ENCODE measurements around the gene CRB3. TPM values are rescaled to one million over a fixed set of nuclear protein-coding genes. Genes with fewer than 3 reads are reported as not detected.

Gene CRB3
- total RNA-seq (2021) = not detected in 2 replicates
- Bru-seq, nascent RNA = not detected
- BruChase-seq, experiment 1, labeled RNA remaining after a 2-hour chase = not detected
- BruChase-seq, experiment 2, labeled RNA remaining after a 6-hour chase = not detected
- long read RNA-seq, partial matches to known transcripts = 0 of 1 reads
- long read RNA-seq, other reads (novel, unspliced or antisense) = 1 of 1 reads

- Histone ChIP-seq H3K9me3 (ENCODE audit: low read depth, low read length, poor library complexity, severe bottlenecking) (no peaks in the 10 kb centered on the region), H3K4me3 (ENCODE audit: low read depth, low read length, poor library complexity, severe bottlenecking) (no peak within 1 kb of the TSS), H3K27ac (ENCODE audit: low read depth, low read length, poor library complexity, severe bottlenecking) (no peak within 1 kb of the TSS), H3K27me3 (replicated peaks; ENCODE audit: insufficient read depth, low read depth, low read length, poor library complexity) (peaks cover 15% of the 10 kb centered on the region), H3K36me3 (ENCODE audit: insufficient read depth, low read length, poor library complexity, severe bottlenecking) (no peaks in the 10 kb centered on the region), H3K4me1 (ENCODE audit: insufficient read depth, low read length, poor library complexity, severe bottlenecking) (peaks cover 3% of the 10 kb centered on the region)
- intact Hi-C loops (cut with micrococcal nuclease; ENCODE audit: unreplicated experiment) = no loop called here
- POLR2A ChIA-PET (ENCODE audit: low non-redundant PET) = no interaction called here
- TF ChIP-seq CTCF (conservative IDR thresholded peaks at IDR 0.05; ENCODE audit: low read depth, low read length) = no peak
- no peak for TF ChIP-seq EZH2 (IDR thresholded peaks at IDR 0.05; ENCODE audit: borderline replicate concordance, low read depth, low read length, poor library complexity, severe bottlenecking)
- no peak for DNase-seq (ENCODE audit: low spot score)
- BruUV-seq (replicated peaks) = no TSS peak
- CTCF ChIA-PET = no interaction called here
These were observed at the start of gene CRB3 for GRCh38 chr19:6464070-6464873. TSS of gene CRB3 (plus strand) at chr19:6464271. CDS start at chr19:6464702, 431 bp downstream.

DNA sequence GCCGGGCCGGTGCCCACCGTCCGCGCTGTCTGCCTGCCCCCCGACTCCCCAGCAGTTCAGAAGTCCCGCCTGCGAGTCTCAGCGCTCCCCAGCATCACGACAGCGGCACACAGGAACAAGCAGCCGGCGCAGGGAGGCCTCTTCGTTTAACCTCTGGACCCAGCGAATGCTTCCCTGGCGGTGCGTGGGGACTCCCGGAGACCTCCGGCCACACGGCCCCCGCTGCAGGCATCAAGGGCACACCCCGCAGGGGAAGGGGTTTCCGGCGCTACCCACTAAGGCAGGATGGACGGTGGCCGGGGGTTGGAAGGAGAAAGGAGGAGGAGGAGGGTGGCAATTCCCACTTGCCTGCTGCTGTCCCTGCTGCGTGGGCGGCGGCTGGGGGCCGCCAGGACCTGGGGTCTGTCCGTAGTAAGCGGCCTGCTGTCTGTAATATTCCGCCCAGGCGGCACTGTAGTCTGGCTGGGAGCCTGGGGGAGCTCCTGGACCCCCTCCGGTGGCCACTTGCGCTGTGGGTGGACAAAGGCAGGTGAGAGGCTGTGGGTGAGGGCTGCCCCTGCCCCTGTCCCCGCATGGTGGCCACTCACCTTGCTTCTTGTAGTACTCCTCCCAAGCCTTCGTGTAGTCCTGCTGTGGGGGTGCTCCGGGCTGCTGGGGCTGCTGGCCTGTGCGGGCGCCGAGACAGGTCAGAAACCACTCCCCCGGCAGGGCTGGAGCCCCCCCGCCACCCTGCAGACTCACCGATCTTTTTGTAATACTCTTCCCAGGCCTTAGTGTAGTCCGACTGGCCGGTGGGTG, 49.1 kb upstream of the CRB3 start:
- CTCF ChIA-PET = no interaction called here
- BruUV-seq (replicated peaks) = no TSS peak
- Histone ChIP-seq H3K27ac (ENCODE audit: low read depth, low read length, poor library complexity, severe bottlenecking) (no peak overlapping the region), H3K4me3 (ENCODE audit: low read depth, low read length, poor library complexity, severe bottlenecking) (no peak overlapping the region), H3K4me1 (ENCODE audit: insufficient read depth, low read length, poor library complexity, severe bottlenecking) (no peaks in the 10 kb centered on the region), H3K36me3 (ENCODE audit: insufficient read depth, low read length, poor library complexity, severe bottlenecking) (peaks cover 70% of the 10 kb centered on the region), H3K27me3 (replicated peaks; ENCODE audit: insufficient read depth, low read depth, low read length, poor library complexity) (no peaks in the 10 kb centered on the region), H3K9me3 (ENCODE audit: low read depth, low read length, poor library complexity, severe bottlenecking) (no peaks in the 10 kb centered on the region)
- no peak for DNase-seq (ENCODE audit: low spot score)
- no peak for TF ChIP-seq CTCF (conservative IDR thresholded peaks at IDR 0.05; ENCODE audit: low read depth, low read length)
- TF ChIP-seq EZH2 (IDR thresholded peaks at IDR 0.05; ENCODE audit: borderline replicate concordance, low read depth, low read length, poor library complexity, severe bottlenecking) = no peak
- POLR2A ChIA-PET (ENCODE audit: low non-redundant PET) = interaction anchor here (0.7 kb wide), 1 partner anchor 10 kb away, joined by 3 read pairs; the partner anchor contains the start of gene KHSRP
- intact Hi-C loops (cut with micrococcal nuclease; ENCODE audit: unreplicated experiment) = no loop called here

DNA sequence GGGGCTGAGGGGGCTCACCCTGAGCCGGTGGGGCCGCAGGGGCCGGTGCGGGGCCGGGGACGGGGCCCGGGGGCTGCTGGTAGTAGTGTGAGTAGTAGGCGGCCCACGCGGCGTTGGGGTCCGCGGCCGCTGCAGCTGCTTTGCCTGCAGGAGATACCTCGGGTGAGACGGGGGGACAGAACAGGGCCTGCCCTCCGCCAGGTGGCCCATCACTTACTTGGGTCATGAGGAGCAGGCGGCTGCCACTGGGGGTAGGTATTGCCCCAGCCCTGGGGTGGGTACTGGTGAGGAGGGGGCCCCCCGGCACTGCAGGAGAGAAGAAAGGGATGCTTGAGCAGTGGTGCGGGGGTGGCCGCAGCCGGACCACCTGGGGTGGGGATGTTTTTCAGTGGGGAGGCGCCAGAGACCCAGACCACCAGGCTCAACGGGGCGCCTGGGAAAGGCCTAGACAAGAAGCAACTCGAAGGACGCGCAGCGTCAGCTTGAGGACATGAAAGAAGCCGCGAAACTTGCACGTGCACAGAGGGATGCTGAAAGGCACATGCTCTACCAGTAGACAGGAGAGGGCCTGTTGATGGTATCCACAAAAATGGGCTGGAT, 48.4 kb upstream of the CRB3 start:
- H3K27ac ChIP-seq (ENCODE audit: low read depth, low read length, poor library complexity, severe bottlenecking) = no peak overlapping the region
- DNase-seq (ENCODE audit: low spot score) = no peak
- TF ChIP-seq EZH2 (IDR thresholded peaks at IDR 0.05; ENCODE audit: borderline replicate concordance, low read depth, low read length, poor library complexity, severe bottlenecking) (no peak), CTCF (conservative IDR thresholded peaks at IDR 0.05; ENCODE audit: low read depth, low read length) (no peak)
- no peaks in the 10 kb centered on the region for H3K4me1 ChIP-seq (ENCODE audit: insufficient read depth, low read length, poor library complexity, severe bottlenecking)
- intact Hi-C loops (cut with micrococcal nuclease; ENCODE audit: unreplicated experiment) = no loop called here
- H3K9me3 ChIP-seq (ENCODE audit: low read depth, low read length, poor library complexity, severe bottlenecking) = no peaks in the 10 kb centered on the region
- CTCF ChIA-PET = no interaction called here
- no peaks in the 10 kb centered on the region for H3K27me3 ChIP-seq (replicated peaks; ENCODE audit: insufficient read depth, low read depth, low read length, poor library complexity)
- no peak overlapping the region for H3K4me3 ChIP-seq (ENCODE audit: low read depth, low read length, poor library complexity, severe bottlenecking)
- POLR2A ChIA-PET (ENCODE audit: low non-redundant PET) = no interaction called here
- BruUV-seq (replicated peaks) = no TSS peak
- peaks cover 77% of the 10 kb centered on the region for H3K36me3 ChIP-seq (ENCODE audit: insufficient read depth, low read length, poor library complexity, severe bottlenecking)

Measured in A673 (cell line).